Fibroblast of lung (primary cell): ENCODE results near the gene RAP1GDS1. TPM values are rescaled to one million over a fixed set of nuclear protein-coding genes. Genes with fewer than 3 reads are reported as not detected.

Experiments used
- DNase-seq, 2 donors: peaks; one replicate each; pipeline versions ENCODE4 v3.0.0 to v3.0.0-alpha.2; 2010; ENCODE audit warnings: low read depth in 2 of 2
- H2AFZ ChIP-seq: 2 replicates; pipeline ENCODE4 v1.5.1; 2012; ENCODE audit warnings: low read length, control low read depth, inconsistent platforms
- H3K27ac ChIP-seq: 2 replicates; pipeline ENCODE4 v1.5.1; 2011; ENCODE audit warnings: low read length, control low read depth; ENCODE audit not compliant: insufficient read depth
- H3K27me3 ChIP-seq: 2 replicates; pipeline ENCODE4 v1.5.1; 2011; ENCODE audit warnings: mild to moderate bottlenecking, low read length; ENCODE audit not compliant: control insufficient read depth, insufficient read depth
- H3K36me3 ChIP-seq: 2 replicates; pipeline ENCODE4 v1.5.1; 2011; ENCODE audit warnings: low read length; ENCODE audit not compliant: control insufficient read depth, insufficient read depth
- H3K4me1 ChIP-seq: 2 replicates; pipeline ENCODE4 v1.5.1; 2011; ENCODE audit warnings: low read length; ENCODE audit not compliant: control insufficient read depth, insufficient read depth; ENCODE audit errors: extremely low read depth
- H3K4me2 ChIP-seq: 2 replicates; pipeline ENCODE4 v1.5.1; 2011; ENCODE audit warnings: low read length, control low read depth; ENCODE audit not compliant: insufficient read depth; ENCODE audit errors: extremely low read depth
- H3K4me3 ChIP-seq, 4 experiments: fragments of 200-600 bp in 1 of 4; sonication (generic) in 1 of 4; replicated peaks in 1 of 4; 2 replicates each; pipeline ENCODE4 v1.5.1; 2011 to 2016; ENCODE audit warnings: low read length in 4 of 4, low read depth in 3 of 4, mild to moderate bottlenecking in 3 of 4, control low read depth in 2 of 4, inconsistent platforms in 1 of 4, mixed read lengths in 1 of 4; ENCODE audit not compliant: insufficient read depth in 1 of 4; ENCODE audit errors: control extremely low read depth in 1 of 4
- H3K79me2 ChIP-seq: 2 replicates; pipeline ENCODE4 v1.5.1; 2012; ENCODE audit warnings: mild to moderate bottlenecking, low read length, inconsistent platforms; ENCODE audit not compliant: control insufficient read depth, insufficient read depth
- H3K9ac ChIP-seq: 2 replicates; pipeline ENCODE4 v1.5.1; 2011; ENCODE audit warnings: mild to moderate bottlenecking, low read length, control low read depth; ENCODE audit not compliant: insufficient read depth
- H3K9me3 ChIP-seq: 2 replicates; pipeline ENCODE4 v1.5.1; 2012; ENCODE audit warnings: low read depth, low read length; ENCODE audit not compliant: control insufficient read depth, insufficient read depth
- H4K20me1 ChIP-seq: 2 replicates; pipeline ENCODE4 v1.5.1; 2011; ENCODE audit warnings: low read length; ENCODE audit not compliant: control insufficient read depth, insufficient read depth; ENCODE audit errors: extremely low read depth
- CTCF ChIP-seq, 2 donors: IDR thresholded peaks in 1 of 2; conservative IDR thresholded peaks in 1 of 2; 1 replicate in 1 of 2; 2 replicates in 1 of 2; pipeline ENCODE4 v1.5.1; 2011 to 2012; ENCODE audit warnings: low read length in 2 of 2, control low read depth in 1 of 2, inconsistent platforms in 1 of 2, low read depth in 1 of 2, mild to moderate bottlenecking in 1 of 2
- EZH2 ChIP-seq: IDR thresholded peaks from 2 replicates; pipeline ENCODE4 v1.5.1; 2012; ENCODE audit warnings: low read length, control low read depth, mild to moderate bottlenecking; ENCODE audit errors: missing control alignments
- polyA minus RNA-seq: library from RNA; depleted of rRNA, polyadenylated mRNA; stranded (reverse); fragments of >200 nt; gene quantifications from 2 replicates; pipeline ENCODE4 v1.2.3, GENCODE V29; 2011; ENCODE audit warnings: low replicate concordance
- polyA plus RNA-seq, 2 donors: library from polyadenylated mRNA; depleted of rRNA in 1 of 2; stranded (reverse) in 1 of 2; unstranded in 1 of 2; fragments of >200 nt; gene quantifications; 2 replicates each; pipeline ENCODE4 v1.2.1, GENCODE V29; 2011 to 2012; ENCODE audit warnings: missing spikeins in 1 of 2
- total RNA-seq: library from RNA; depleted of rRNA; stranded (reverse); fragments of >200 nt; gene quantifications from 2 replicates; pipeline ENCODE4 v1.2.1, GENCODE V29; 2014

The RAP1GDS1 gene
- 68.6 and 103 TPM in 2 replicates for total RNA-seq
- polyA plus RNA-seq, result 65.0 and 68.3 TPM in 2 replicates
- polyA plus RNA-seq (2012), result 53.6 and 61.3 TPM in 2 replicates
- polyA minus RNA-seq, result 11.5 and 16.3 TPM in 2 replicates

GRCh38 chr4:98260579-98261404 lies at the start of gene RAP1GDS1:
TSS of gene RAP1GDS1 (plus strand) at chr4:98261384. CDS start at chr4:98261566, 182 bp downstream.
- Histone ChIP-seq H3K27ac (peak within 1 kb of the TSS; percentile 96), H3K4me3 (peak within 1 kb of the TSS; percentile 80 to 97 (median 91)), H3K9me3 (no peaks in the 10 kb centered on the region), H2AFZ (peak within 1 kb of the TSS; percentile 89), H3K27me3 (no peaks in the 10 kb centered on the region), H3K4me1 (peaks cover 8% of the 10 kb centered on the region), H3K4me2 (peak within 1 kb of the TSS; percentile 95), H3K9ac (peak within 1 kb of the TSS; percentile 89), H3K79me2 (peaks cover 50% of the 10 kb centered on the region), H3K36me3 (no peaks in the 10 kb centered on the region), H4K20me1 (no peaks in the 10 kb centered on the region)
- TF ChIP-seq EZH2 (no peak), CTCF (conservative IDR thresholded peaks at IDR 0.05 in 1 of 2, IDR thresholded peaks at IDR 0.05 in 1 of 2; ENCODE audit: low read depth in 1 of 2, low read length in 2 of 2) (no peak)
- peak; percentile 96 to 97 for DNase-seq

- Histone ChIP-seq H4K20me1 (no peaks in the 10 kb centered on the region), H3K79me2 (no peaks in the 10 kb centered on the region), H3K9ac (no peak overlapping the region), H3K27ac (no peak overlapping the region), H3K27me3 (no peaks in the 10 kb centered on the region), H3K4me2 (no peak overlapping the region), H3K9me3 (no peaks in the 10 kb centered on the region), H3K36me3 (no peaks in the 10 kb centered on the region), H2AFZ (no peak overlapping the region), H3K4me3 (no peak overlapping the region), H3K4me1 (no peaks in the 10 kb centered on the region)
- no peak for TF ChIP-seq CTCF (conservative IDR thresholded peaks at IDR 0.05 in 1 of 2, IDR thresholded peaks at IDR 0.05 in 1 of 2; ENCODE audit: low read depth in 1 of 2, low read length in 2 of 2)
- no peak for TF ChIP-seq EZH2
- DNase-seq, result peak in 1 of 2 donors; percentile 25
These were observed 38.9 kb upstream of the RAP1GDS1 start for GRCh38 chr4:98222306-98222705.

GRCh38 chr4:98226396-98226795 lies 34.8 kb upstream of the RAP1GDS1 start:
- no peak for DNase-seq
- Histone ChIP-seq H3K4me2 (no peak overlapping the region), H3K9me3 (no peaks in the 10 kb centered on the region), H3K27me3 (no peaks in the 10 kb centered on the region), H3K27ac (no peak overlapping the region), H4K20me1 (no peaks in the 10 kb centered on the region), H3K79me2 (no peaks in the 10 kb centered on the region), H3K4me3 (no peak overlapping the region), H2AFZ (no peak overlapping the region), H3K36me3 (no peaks in the 10 kb centered on the region), H3K4me1 (no peaks in the 10 kb centered on the region), H3K9ac (no peak overlapping the region)
- TF ChIP-seq CTCF (conservative IDR thresholded peaks at IDR 0.05 in 1 of 2, IDR thresholded peaks at IDR 0.05 in 1 of 2; ENCODE audit: low read depth in 1 of 2, low read length in 2 of 2), result no peak
- TF ChIP-seq EZH2, result no peak
